Stimulated activated CD4-positive, alpha-beta T cell treated with anti-CD3 and anti-CD28 coated beads, Interleukin-2, amount 100 ng/mL, for 24 hours (primary cell): ENCODE data around the gene EP300.
"Not testable (repeated sequence)": the region's sequence is repeated elsewhere in the genome, so short reads cannot be mapped to it uniquely, and the experiment has no call there.

ENCODE experiments used
- DNase-seq, 2 donors: peaks; one replicate each; pipeline ENCODE4 v3.0.0-alpha.2; 2020

EP300 gene

DNA sequence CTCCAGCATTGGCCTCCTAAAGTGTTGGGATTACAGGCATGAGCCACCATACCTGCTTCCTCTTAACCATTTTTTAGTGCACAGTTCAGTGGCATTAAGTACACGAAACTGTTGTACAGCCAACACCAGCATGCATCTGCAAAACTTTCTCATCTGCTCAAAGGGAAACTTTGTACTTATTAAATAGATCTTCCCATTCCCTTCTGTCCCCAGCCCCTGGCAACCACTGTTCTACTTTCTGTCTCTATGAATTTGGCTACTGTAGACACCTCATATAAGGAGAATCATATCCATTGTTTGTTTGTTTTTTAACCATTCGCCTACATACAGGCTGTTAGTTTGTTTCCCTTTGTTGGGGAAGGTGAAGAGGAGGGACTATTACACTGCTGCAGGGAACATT lies 6.5 kb upstream of the EP300 start:
- no peak for DNase-seq

DNA sequence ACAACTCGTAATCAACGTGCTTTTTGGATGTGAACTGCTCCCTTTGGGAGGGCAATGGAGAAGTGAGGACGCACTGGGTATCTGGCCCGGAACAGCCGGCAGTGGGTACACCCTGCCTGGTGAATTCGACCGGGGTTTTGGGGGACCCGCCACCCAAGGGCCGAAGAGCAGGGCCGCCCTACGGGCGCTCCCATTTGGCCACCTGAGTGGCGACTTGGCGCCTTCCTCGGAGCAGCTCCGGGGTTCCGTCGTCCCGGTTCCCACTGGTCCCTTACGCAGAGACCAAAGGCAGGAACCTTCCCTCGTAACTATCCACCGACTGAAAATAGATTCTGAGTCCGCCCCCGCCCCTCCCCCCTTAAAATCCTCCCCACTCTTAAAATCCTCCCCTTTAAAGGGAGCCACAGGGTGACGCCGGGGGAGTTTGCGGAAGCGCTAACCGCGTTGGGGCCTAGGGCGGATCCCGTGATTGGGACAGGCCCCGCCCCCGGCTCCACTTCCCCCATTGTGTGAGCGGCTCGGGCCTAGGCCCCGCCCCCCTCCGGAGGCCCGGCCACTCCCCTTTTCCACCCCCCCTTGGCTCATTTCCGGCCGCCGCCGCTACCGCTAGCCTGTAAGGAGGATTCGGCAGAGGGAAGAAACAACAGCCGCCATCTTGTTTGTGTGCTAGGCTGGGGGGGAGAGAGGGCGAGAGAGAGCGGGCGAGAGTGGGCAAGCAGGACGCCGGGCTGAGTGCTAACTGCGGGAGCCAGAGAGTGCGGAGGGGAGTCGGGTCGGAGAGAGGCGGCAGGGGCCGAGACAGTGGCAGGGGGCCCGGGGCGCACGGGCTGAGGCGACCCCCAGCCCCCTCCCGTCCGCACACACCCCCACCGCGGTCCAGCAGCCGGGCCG lies 1.0 kb upstream of the EP300 start:
- peak; percentile 99 for DNase-seq

DNA sequence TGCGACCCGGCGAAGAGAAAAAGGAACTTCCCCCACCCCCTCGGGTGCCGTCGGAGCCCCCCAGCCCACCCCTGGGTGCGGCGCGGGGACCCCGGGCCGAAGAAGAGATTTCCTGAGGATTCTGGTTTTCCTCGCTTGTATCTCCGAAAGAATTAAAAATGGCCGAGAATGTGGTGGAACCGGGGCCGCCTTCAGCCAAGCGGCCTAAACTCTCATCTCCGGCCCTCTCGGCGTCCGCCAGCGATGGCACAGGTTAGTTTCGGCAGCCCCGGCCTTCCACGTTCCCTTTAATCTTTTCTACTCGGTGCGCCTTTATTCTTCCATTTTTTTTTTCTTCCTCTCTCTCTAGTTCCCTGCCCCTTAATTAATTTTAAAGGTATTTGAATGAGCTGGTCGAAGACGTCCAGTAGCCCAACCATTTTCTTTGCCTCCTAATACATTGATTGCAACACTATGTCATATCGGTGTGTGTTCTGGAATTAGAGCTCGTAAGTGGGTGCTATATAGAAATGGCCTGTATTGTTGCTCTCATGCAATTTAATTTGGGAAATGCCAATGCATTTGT lies 537 bp downstream of the EP300 start:
- peak; percentile 25 to 37 for DNase-seq

DNA sequence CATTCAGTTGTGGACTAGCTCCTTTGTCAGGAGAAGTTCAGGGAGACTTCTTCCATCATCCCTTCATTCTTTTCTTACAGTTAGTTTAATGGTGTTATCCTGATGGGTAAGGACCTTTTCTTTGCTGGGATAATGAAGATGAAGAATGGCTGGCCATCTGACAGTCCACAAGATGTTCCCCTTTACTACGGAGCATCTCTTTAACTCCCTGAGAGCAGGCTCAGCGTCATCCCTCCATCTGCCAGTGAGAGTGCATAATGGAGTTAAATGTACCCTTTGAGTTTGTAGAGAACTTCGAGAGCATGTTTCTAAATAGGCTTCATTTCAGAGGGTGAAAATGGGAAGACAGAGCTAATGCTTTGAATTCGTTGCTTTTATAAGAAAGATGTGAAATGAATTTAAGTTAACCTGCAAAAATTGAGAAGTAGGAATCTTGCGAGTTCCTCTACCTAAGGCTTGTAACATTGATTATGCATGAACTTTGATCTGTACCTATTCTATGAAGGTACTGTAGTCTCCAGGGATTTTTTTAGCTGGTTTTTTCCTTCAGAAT lies 1.7 kb downstream of the EP300 start:
- DNase-seq = peak in 1 of 2 donors; percentile 20

DNA sequence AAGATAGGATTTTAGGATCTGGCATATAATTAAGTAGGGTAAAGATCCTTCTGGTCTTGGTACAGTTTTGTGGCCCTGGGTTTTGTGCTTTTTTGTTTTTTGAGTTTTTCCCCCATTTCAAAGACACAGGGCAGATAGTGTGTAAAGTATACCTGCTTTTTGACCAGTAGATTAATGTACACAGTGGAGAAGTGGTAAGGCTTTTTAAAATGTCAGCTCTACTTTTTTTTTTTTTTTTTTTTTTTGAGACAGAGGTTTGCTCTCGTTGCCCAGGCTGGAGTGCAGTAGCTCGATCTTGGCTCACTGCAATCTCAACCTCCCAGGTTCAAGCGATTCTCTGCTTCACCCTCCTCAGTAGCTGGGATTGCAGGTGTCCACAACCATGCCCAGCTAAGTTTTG lies 4.0 kb downstream of the EP300 start:
- no peak for DNase-seq

DNA sequence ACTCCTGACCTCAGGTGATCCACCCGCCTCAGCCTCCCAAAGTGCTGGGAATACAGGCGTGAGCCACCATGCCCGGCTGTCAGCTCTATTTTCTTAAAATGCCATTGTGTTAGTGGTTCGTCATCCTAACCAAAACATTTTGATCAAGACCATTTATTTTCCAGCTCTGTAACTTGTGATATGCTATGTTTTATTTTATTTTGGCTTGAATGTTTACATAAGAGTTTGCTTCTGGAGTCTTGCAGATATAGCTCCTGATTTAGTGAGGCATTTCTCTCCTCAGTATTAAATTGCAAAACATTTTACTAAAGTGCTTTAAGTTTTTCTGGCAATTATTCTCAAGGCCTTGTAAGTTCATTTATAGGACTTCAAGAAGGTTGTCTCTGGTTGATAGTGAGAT lies 4.4 kb downstream of the EP300 start:
- DNase-seq = no peak

DNA sequence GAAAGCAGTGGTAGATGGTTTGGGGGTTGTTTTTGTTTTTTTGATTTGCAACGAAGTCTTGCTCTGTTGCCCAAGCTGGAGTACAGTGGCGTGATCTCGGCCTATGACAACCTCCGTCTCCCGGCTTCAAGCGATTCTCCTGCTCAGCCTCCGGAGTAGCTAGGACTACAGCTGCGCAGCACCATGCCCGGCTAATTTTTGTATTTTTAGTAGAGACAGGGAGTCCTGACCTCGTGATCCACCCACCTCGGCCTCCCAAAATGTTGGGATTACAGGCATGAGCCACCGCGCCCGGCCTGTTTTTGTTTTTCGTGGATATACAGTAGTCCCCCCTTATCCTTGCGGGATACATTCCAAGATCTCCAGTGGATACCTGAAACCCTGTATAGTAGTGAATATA lies 6.6 kb downstream of the EP300 start:
- DNase-seq = no peak

DNA sequence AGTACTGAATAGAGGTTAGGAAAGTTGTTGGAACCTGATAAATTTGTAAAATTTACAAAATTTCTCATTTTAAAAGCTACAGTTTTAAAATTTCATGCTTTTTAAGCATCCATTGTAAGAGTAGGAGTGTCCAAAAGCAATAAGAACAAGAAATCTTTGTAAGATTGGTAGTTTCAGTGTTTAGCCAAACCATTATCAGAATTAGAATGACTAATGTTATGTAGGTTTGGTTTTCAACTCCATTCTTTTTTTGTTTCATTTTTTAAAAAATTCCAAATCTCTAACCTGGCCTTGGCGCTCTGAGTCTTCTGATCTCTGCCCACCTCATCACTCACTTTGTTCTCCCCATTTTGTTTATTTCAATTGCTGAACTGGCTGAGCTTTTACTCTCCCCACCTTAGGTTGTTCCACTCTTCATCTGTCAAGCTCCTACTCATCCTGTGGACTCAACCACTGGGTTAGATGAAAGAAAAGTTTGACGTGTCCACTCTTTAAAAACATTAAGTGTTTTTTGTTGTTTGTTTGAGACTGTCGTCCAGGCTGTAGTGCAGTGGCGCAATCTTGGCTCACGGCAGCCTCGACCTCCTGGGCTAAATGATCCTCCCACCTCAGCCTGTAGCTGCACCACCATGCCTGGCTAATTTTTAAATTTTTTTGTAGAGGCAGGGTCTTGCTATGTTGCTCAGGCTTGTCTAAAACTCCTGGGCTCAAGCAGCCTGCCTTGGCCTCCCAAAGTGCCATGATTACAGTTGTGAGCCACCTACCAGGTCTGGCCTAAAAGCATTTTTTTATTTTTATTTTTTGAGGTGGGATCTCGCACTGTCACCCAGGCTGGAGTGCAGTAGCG lies 14.0 kb downstream of the EP300 start:
- DNase-seq = no peak

DNA sequence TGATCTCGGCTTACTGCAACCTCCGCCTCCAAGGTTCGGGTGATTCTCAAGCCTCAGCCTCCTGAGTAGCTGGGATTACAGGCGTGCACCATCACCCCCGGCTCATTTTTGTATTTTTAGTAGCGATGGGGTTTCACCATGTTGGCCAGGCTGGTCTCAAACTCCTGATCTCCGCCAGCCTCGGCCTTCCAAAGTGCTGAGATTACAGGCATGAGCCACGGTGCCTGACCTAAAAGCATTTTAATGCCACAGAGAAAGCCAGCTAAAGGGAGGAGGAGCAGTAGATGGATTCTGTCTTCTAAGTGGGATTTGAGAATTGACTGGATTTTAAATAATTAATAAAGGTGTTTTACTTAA lies 14.6 kb downstream of the EP300 start:
- DNase-seq = not testable (repeated sequence)

DNA sequence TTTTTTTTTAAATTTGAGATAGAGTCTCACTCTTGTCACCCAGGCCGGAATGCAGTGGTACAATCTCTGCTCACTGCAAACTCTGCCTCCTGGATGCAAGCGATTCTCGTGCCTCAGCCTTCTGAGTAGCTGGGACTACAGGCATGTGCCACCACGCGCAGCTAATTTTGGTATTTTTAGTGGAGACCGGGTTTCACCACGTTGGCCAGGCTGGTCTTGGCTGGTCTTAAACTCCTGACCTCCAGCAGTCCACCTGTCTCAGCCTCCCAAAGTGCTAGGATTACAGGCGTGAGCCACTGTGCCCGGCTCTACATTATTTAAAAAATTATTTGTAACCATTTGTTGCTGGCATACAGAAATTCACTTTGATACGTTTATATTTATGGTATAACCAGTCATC lies 18.6 kb downstream of the EP300 start:
- no peak for DNase-seq

DNA sequence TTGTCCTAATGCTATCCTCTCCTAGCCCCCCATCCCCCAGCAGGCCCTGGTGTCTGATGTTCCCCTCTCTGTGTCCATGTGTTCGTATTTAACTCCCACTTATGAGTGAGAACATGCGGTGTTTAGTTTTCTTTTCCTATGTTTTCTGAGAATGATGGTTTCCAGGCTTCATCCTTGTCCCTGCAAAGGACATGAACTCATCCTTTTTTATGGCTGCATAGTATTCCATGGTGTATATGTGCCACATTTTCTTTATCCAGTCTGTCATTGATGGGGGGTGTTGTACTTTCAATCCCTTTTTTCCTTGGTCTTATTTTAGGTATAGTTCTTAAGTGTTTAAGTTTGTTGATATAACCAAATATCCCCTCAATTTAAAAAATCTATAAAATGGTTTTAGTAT lies 23.9 kb downstream of the EP300 start:
- DNase-seq = no peak

DNA sequence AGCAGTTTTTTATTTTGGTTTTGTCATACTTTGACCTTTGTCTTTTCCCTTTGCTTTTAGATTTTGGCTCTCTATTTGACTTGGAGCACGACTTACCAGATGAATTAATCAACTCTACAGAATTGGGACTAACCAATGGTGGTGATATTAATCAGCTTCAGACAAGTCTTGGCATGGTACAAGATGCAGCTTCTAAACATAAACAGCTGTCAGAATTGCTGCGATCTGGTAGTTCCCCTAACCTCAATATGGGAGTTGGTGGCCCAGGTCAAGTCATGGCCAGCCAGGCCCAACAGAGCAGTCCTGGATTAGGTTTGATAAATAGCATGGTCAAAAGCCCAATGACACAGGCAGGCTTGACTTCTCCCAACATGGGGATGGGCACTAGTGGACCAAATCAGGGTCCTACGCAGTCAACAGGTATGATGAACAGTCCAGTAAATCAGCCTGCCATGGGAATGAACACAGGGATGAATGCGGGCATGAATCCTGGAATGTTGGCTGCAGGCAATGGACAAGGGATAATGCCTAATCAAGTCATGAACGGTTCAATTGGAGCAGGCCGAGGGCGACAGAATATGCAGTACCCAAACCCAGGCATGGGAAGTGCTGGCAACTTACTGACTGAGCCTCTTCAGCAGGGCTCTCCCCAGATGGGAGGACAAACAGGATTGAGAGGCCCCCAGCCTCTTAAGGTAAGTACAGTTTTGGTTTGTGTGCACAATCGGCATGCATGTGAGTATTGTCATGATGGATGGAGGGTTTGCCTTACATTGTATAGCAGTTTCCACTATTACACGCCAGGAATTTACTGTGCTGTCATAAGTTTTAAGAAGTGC lies 25.0 kb downstream of the EP300 start:
- no peak for DNase-seq

DNA sequence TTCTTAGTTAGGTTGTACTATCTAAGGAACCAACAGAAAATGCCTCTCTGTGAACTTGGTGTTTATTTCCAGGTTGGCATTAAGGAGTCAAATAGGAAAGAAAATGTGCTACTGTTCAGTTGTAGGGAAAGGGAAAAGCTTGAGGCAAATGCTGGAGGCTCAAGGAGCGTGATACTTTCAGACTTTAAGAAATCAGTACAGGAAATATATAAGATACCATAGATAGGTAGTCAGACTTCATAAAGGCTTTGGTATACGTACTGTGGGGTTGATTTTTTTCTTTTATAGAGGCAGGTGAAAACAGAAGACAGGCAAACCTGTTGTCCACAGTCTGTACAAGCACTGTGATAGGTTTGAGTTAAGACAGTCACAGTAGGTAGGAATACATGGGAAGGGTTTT lies 30.8 kb downstream of the EP300 start:
- no peak for DNase-seq

DNA sequence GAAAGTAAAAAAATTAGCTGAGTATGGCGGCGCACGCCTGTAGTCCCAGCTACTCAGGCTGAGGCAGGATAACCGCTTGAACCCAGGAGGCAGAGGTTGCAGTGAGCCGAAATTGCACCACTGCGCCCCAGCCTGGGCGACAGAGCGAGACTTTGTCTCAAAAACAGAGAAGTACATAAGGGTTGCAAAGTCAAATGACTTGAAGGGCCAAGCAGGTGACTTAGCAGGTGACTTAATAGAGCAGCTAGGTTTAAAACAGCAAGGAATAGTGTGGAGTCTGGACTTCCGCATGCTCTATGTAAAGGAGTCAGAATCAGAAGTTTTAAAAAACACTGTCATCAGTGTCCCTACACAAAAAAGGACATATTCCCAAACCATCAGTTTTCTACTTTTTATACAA lies 31.7 kb downstream of the EP300 start:
- no peak for DNase-seq

DNA sequence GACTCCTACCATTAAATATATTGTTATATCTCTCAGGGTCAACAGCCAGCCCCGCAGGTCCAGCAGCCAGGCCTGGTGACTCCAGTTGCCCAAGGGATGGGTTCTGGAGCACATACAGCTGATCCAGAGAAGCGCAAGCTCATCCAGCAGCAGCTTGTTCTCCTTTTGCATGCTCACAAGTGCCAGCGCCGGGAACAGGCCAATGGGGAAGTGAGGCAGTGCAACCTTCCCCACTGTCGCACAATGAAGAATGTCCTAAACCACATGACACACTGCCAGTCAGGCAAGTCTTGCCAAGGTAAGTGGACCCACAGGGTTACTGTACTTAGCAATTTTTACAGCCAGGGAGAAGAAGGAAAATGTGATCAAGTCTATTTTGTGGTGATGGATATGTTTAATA lies 35.1 kb downstream of the EP300 start:
- DNase-seq = no peak

DNA sequence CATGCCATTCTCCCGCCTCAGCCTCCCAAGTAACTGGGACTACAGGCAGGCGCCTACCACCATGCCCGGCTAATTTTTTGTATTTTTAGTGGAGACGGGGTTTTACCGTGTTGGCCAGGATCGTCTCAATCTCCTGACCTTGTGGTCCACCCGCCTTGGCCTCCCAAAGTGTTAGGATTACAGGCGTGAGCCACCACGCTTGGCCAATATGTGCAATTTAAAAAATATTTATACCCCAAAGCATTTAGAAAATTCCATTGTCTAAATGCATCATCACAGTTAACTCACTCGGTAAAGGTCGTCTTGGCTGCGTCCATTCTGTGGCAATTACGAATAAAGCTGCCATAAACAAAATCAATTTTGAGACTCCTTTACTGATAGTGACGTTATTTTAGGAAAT lies 36.2 kb downstream of the EP300 start:
- no peak for DNase-seq

DNA sequence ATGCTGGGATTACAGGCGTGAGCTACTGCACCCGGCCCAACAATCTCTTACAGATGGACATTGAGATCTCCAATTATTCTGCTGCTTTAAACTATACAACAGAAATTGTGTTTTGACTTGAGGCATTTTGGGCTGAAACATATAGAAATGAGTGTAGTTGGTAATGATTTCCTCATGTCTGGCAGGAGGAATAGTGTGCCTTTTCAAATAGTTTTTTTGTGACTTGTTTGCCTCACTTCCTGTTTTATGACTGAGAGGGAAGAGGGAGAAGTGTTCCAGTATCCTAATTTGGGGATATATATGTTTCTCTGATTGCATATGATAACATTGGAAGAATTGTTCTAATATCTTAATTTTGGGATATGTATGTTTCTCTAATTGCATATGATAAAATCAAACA lies 40.2 kb downstream of the EP300 start:
- no peak for DNase-seq

DNA sequence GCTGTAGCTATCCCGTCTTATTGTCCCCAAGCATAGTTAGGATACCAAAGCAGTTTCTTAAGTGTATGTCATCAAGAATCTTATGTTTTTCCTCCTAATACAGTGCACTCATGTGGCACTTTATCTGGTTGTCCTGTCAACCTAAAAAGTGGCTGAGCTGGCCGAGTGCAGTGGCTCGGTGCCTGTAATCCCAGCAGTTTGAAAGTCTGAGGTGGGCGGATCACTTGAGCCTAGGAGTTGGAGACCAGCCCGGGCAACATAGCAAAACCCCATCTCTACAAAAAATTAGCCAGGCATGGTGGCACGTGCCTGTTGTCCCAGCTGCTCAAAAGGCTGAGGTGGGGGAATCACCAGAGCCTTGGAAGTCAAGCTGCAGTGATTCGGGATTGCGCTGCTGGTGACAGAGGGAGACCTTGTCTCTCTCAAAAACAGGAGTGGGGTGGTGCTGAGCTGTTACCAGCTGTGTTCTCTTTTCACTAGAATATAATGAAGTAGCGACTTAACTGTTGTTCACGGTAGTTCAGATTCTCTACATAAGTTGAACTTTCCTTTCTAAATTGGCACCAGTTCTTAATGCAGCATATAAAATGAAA lies 48.1 kb downstream of the EP300 start:
- no peak for DNase-seq

DNA sequence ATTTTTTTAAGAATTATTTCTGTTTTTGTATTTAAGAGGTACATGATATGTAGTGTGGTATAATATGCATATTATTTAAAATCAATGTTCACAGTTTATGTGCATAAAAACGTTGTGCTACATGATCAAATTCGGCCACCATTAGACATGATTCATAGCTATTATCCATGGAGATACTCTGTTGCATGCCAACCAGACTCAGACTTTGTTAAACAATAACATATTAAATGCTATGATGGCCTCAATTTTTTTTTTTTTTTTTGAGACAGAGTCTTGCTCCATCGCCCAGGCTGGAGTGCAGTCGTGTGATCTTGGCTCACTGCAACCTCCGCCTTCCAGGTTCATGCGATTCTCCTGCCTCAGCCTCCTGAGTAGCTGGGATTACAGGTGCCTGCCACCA lies 53.5 kb downstream of the EP300 start:
- DNase-seq = not testable (repeated sequence)

DNA sequence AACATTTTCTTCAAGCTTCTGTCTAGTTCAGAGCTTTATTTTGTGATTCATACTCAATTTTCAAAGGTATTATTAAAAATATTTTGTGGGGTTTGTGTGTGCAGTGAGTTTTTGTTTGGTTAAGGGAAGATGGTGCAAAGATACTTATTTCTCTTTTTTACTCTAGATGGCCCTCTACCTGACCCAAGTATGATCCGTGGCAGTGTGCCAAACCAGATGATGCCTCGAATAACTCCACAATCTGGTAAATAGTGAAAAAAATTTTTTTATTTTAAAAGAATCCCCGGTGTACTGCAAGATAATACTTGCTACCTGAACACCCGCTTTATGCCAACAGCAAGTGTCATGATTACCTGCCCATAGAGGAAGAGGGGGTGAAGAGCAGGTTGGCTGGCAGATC lies 54.2 kb downstream of the EP300 start:
- DNase-seq = no peak

DNA sequence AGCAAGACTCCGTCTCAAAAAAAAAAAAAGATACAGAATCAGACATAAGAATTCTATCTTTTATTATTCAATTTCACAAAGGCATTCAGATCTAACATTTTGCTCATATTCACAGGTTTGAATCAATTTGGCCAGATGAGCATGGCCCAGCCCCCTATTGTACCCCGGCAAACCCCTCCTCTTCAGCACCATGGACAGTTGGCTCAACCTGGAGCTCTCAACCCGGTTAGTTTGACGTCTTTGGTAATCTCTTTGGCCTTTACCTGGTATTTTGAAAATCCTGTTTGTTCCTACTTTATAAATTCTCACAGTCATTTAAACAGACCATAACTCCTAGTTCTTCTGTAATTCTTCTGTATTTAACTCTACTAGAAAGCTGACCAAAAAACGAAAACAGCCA lies 55.3 kb downstream of the EP300 start:
- DNase-seq = no peak

DNA sequence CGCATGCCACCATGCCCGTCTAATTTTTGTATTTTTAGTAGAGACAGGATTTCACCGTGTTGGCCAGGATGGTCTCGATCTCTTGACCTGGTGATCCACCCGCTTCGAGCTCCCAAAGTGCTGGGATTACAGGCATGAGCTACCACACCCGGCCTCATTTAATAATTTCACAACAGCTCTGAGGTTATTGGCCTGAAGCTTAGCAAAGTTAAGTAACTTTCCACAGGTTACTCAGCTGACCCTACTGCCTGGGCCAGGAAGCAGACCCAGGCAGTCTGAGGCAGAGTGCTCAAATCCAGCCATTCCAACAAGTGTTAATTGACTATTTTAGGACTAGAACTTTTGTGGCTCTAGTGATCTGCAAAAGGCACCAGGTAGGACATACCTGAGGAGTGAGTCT lies 60.5 kb downstream of the EP300 start:
- no peak for DNase-seq
